ENCODE data around the gene NR6A1.

Gene NR6A1

DNA sequence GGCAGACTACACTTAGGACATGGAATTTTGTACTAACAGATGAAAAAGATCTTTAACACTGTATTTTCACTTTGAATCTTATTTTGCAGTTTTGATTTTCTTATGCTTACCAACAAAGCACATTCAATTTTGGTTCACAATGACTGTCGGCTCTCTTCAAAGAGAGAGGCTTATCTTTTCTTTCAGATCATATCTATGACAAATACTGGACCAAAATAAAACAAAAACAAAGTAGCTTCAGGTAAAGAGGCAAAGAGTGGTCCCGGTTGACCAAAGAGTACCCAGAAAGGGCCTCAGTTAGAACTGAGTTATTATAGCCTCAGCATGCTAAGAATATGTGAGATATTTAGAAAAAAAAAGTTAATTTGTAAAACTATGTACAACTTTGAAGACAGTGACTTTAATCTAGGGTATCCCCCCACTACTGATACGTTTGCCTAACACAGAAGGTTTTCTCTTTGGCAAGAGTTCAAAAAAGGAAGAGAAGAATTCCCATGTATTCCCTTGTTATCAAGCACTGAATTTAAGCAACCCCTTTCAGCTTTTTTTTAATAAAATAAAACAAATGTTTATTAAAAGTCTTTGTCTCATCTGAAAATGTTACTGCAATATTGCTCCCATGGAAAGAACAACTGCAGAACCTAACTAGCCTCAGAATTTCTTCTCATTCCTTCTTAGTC is 50.5 kb downstream of the NR6A1 start:
- no peak for DNase-seq

DNA sequence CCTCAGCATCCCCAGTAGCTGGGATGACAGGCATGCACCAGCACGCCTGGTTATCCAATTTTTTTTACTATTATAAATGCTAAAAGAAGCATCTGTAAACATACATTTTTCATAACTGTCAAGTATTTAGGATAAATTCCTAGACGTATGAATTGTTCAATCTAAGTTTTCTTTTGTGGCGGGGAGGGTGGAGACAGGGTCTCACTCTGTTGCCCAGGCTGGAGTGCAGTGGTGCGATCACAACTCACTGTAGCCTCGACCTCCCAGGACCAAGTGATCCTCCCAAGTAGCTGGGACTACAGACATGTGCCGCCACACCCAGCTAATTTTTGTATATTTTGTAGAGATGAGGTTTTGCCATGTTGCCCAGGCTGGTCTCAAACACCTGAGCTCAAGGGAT is 52.2 kb downstream of the NR6A1 start:
- no peak for DNase-seq

DNA sequence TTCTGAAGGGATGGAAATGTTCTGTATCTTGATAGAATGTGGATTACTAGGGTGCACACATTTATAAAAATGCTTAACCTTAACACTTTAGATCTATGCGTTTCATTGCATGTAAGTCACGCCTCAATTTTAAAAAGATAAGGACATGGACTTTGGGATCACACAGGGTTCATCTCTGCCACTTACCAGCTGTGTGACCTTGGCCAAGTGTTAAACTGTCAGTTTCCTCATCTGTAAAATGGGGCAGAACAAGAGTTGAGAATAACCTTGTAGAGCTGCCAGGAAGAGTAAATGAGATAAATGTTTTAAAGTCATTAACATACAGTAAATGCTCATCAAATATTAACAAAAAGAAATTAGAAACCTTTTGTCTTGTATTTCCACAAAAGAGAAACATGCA is 53.5 kb downstream of the NR6A1 start:
- DNase-seq = no peak

DNA sequence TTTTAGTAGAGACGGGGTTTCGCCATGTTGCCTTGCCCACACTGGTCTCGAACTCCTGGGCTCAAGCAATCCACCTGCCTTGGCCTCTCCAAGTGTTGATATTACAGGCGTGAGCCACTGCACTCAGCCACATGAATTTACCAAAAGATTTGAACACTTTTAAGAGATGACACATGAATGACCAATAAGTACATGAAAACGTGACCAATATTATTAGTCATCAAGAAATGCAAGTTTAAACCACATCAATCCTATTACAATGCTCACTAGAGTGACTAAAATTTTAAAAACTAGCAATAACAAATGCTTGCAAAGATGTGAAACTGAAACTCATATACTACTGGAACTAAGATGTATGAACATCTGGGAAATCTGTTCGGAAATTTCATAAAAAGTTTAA is 54.3 kb downstream of the NR6A1 start:
- no peak for DNase-seq

DNA sequence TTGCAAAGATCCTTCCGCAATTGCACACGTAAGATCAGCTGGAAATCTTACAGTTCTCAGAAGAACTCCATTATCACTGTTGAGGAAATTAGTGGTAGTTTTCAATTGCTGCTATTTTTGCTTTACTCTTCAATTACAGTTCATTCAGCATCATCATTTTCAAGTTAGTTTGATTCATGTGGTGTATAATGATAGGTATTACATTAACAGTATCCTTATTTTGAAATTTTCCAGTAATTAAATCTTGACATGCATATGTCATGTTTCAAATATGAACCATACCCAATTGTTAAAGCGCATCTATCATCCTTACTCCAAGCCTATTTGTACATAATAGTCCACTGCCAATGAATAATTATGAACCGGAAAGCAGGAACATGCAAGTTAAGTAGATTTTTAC is 60.3 kb downstream of the NR6A1 start:
- no peak for DNase-seq

DNA sequence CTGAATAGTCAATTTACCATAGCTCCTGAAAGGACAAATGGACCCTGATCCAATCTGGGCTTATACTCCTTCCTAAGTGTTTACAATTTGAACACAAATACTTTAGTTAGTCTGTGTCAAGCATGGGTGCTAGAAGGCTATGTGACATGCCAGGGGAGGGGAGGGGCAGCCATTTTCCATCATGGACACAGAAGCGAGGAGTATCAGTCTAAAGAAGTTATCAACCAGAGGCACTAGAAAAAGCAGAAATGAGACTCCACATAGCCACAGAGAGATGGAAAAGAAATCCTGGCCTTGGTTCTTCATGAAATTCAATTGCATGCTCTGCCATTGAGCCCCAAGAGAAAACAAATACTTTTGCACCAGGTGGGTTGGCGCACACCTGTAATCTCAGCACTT is 61.8 kb downstream of the NR6A1 start:
- no peak for DNase-seq

DNA sequence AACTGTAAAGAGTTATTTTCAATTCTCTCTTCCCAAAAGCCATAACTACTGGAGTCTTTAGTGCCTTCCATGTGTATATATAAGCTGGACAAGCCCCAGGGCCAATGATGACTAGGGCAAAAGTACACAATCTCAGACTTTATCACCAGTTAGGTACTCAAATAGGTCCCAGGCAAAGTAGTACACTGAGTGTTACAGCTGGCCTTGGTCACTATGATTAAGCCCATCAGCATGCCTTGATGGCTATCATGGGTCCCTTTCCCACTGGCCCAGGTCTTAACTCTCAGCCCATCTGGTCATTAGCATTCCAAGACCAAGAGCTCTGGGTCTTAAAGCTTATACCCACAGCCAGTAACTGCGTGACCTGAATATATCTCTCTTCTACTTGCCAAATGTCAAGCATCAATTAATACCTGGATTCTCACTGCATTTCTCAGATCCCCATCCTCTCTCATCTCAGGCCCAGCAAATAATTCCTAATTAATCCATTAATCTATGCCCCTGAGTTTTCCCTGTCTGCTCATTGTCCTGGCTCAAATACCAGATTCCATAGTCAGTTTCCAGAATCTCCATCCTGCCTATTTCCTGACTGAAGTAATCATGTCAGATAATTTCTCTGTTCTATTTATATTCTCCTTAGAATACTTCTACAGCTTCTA is 62.3 kb downstream of the NR6A1 start:
- DNase-seq = no peak

DNA sequence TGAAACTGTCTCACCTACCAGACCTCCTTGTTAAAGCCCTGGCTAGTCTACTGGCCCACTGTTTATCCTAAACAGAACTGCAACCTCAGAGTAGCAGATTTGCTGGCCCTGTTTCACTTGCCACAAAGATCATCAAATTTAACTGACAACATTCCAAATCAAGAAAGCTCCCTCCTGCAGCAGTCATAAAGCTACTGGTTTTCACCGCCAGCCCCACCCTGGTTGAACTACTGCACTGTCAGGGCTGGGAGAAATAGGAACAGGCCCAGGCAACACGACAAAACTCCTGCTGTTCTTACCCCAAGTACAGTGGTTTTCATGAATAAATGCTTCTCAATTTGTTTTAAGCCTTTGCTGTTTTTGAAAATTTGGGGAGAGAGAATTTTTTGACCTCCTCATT is 63.0 kb downstream of the NR6A1 start:
- DNase-seq = no peak

DNA sequence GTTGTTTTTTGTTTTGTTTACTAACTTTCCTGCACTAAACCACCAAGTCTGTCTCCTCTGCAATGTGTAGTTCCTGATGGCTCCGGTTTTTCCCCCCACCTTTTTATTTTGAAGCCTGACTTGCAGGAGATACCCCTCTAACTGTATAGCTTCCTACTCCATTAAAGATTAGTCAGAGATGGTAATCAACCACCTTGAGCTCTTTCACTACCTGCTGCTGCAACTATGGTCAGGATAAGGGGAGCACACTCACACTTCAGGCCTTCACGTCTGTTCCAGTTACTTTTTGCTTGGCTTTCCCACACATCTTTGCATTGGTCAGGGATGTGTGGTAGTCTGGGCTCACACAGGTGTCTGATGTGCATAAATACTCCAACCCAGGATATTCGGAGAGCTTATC is 63.4 kb downstream of the NR6A1 start:
- DNase-seq = no peak

DNA sequence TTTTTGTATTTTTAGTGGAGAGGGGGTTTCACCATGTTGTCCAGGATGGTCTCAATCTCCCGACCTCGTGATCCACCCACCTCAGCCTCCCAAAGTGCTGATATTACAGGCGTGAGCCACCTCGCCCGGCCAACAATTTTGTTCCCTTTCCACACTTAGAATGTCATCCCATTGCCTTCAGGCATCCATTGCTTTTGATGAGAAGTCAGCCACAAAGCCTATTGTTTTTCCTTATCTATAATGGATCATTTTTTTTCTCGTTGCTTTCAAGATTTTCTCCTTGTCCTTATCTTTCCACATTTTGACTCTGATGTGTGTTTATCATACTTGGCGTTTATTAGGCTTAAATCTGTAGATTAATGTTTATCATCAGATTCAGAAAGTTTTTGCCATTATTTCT is 64.4 kb downstream of the NR6A1 start:
- no peak for DNase-seq

DNA sequence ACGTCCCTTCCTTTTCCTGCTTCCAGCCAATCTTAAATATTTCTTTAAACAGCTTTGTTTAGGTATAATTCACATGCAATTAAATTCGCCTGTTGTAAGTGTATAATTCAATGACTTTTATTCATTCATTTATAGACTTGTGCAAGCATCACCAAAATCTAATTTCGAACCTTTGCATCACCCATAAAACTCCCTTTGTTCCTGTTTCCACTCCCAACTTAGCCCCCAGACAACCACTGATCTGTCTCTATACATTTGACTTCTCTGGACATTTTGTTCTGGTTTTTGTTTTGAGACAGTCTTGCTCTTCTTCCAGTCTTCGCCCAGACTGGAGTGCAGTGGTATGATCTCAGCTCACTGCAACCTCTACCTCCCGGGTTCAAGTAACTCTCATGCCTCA is 71.5 kb downstream of the NR6A1 start:
- DNase-seq = no peak

DNA sequence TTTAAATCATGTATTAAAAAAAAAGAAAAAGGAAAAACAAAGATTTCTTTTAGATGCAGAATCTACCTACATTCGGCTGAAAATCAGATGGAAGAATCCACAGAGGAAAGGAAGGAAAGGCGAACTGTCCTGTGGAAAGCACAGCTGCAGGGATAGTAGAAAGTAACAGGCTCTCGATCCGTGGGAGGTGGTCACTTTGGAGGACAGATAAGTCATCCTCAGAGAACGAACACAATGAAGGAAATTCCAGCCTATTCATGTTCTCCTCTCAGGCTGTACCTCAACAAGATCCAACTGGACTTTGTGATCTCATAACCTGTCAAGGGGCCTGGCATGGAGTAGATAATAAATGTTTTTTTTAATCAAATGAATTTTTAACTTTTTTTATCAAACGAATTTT is 72.8 kb downstream of the NR6A1 start:
- DNase-seq = no peak

DNA sequence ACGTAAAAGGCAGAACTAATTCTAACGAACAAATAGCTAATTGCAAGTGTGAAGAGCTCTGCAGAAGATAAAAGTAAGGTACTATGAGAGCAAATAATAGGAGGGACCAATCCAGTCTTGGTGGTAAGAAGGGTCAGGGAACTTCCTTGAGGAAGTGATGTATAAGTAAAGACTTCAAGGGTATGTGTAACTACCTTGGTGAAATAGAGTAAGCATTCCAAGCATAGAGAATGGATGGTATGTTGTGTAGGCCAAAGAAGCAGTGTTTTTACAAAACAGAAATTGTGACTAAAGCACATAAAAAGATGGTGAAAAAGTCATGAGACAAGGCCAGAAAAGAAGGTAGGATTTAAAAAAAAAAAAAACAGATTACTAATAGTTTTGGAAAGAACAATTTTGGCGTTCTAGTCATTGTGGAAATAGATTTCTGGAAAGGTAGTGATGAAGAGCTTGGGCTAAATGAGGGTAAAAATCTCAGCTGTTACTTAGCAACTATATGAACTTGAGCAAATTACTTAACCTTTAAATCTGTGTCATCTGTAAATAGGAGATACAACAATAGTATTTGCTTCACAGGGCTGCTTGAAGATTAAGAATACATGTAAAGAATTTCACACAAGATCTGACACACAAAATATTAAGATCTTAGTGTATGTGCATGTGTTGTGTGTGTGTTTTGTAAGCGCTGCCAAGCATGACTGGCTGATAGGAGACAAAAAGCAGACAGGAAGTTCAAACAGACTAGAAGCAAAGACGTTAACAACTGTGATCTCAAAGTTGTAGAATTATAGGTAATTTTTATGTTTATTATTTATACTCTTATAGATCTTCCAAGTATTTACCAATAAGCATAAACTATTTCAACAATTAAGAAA is 73.5 kb downstream of the NR6A1 start:
- no peak for DNase-seq

DNA sequence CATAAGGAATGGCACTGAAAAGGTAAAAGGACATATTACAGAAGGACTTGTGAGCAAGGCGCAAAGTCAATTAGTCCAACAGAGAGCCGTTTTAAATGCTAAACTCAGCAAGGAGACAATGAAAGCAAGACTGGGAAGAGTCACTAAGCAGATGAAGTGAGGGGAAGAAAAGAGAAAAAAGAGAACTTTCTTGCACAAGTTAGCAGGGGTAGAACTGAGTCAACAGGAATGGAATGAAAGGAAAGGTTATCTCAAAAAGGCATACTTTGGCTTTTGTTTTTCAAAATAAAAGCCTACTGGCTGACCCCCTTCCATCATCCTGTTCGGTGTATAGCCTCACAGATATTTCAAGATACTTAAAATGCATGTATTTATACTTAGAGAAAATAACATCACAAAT is 75.0 kb downstream of the NR6A1 start:
- DNase-seq = no peak

DNA sequence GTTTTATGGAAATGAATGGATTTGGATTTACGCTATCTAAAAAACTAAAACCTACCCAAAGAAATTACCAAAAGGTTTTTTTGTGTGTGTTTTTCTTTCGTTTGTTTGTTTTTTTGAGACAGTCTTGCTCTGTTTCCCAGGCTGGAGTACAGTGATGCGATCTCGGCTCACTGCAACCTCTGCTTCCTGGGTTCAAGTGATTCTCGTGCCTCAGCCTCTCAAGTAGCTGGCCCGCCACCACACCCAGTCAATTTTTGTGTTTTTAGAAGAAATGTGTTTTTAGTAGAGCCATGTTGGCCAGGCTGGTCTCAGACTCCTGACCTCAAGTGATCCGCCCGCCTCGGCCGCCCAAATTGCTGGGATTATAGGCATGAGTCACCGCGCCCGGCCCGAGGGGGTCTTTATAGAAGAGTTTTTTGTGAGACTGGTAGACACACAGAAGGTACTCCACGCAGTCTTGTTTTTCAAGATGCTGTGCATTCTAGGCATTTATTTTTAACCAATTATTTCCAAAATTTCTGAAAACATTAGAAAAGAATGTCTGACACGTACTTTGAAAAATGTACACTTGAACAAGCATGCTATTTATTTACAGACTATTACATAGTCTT is 75.7 kb downstream of the NR6A1 start:
- DNase-seq = no peak

DNA sequence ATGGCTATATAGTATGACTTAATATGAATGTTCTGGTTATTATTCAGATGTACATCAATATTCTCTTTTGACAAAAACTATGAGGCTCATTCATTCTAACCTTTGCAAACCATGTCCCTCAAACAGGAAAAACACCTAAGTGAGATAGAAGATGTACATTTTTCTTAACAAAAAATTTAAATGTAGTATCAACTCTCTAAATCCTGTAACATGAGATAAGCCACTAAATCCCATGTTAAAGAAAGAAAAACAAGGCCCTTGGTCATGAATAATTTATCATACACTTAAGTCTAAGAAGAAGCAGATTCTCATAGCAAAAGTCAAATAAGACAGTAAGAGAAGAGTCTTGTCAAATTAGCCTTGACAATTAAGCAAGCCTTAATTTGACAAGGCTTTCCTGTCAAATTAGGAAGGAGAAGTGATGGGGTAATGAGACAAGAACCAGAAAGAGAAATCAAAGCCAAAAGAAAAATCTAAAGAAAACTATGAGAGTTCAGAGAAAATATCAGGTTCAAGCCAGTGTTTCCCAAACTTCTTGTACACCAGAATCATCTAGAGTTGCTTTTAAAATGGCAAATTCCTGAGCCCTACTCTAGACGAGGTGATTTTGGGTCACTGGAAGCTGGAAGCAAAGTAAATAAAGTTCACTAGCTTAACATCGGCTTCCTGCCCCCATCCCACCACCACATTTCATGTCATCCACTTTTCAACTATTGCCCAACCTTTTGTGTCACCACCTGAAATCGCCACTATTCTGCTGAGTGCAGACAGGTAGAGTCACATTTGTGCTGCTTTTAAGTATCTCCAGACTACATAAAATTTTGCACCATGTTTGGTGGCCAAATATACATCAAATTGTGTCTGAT is 76.5 kb downstream of the NR6A1 start:
- DNase-seq = no peak

DNA sequence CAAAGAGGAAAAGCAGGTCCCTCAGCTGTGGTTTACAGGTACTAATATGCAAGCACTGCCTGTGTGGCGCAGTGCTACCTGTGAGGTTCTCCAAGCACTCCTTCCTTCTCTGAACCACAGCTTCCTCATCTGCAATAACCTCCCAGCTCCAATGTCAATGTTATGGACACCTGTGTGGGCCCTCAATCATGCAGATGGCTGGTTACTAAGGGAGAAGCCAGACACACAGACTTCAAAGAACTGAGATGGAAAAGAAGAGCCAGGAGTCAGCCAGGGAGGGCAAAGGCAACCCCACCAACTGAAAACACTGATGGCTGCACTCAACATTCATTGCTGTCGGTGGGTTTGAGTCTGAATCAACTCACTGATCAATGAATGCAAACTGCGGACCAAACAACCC is 77.7 kb downstream of the NR6A1 start:
- DNase-seq = no peak

DNA sequence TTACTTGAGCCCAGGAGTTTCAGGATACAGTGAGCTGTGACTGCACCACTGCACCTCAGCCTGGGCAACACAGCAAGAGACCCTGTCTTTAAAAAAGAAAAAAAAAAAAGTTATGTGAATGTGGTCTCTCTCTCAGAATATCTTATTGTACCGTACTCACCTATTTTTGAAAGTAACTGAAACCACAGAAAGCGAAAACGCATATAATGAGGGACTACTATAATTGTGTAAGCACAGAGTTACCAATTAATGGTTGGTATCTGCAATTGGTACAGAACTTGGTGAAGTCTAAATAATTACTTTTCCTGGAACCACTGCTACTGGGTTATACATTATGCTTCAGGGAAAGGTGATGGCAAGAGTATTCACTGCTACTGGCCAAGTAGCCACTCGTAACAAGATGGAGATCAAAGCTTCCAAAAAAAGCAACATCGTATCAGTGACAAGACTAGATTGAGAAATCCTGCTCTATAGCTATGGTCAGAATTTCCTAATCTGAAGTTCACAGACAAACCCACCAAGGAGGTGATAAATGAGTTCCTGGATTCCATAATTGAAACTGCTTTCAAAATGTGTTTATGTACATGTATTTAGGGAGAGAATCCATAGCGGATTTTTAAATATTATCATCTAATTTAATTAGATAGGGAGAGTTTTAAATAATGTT is 82.7 kb downstream of the NR6A1 start:
- no peak for DNase-seq

DNA sequence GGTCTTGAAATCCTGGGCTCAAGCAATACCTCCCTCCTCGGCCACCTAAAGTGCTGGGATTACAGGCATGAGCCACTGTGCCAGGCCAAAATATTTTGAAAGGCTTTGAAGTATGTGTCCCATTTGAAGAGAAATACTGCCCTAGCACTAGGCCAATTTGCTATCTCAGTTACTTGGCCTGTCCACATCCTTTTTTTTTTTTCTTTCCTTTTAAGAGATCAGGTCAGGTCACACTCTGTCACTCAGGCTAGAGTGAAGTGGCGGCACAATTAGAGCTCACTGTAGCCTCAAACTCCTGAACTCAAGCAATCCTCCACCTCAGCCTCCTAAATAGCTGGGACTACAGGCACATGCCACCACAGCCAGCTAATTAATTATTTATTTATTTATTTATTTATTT is 84.2 kb downstream of the NR6A1 start:
- DNase-seq = no peak

DNA sequence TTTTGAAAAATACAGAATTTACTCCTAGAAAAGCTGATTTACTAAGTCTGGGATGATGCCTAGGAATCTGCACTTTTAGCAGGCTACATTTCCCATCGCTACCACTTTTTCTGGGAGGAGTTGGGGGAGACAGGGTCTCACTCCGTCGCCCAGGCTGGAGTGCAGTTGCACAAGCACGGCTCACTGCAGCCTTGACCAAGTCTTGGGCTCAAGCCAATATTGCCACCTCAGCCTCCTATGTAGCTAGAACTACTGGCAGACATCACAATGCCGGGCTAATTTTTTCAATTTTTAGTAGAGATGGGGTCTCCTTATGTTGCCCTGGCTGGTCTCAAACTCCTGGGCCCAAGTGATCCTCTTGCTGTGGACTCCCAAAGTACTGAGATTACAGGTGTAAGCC is 85.9 kb downstream of the NR6A1 start:
- DNase-seq = no peak

DNA sequence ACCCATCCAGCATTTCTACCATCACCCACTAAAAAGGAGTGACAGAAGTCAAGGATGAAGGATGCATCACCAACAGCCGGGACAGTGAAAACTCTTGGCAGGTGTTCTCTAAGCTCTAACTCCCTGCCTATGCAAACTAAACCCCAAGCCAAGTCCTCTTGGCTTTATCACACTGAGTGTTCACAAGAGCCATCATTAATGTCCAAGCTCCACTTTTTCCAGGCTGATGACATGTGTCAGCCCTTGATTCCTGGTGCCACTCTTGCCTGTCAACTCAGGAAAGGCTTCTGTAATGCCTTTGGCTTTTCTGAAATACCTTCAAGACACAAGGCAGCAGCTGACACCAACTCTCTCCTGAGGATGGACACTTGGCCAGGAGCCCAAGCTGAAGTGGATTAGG is 86.9 kb downstream of the NR6A1 start:
- DNase-seq = no peak

DNA sequence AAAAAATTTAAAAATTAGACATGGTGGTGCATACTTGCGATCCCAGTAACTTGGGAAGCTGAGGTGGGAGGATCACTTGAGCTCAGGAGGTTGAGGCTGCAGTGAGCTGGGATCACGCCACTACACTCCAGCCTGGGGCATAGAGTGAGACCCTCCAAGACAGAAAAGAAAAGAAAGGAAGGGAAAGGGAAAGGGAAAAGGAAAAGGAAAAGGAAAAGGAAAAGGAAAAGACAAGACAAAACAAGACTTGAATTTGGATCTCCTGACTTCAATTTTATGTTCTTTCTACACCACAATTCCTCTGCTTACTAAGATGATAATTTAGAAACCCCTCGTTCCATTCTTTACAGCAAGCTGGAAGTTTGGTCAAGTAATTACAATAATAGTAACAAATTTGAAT is 88.1 kb downstream of the NR6A1 start:
- no peak for DNase-seq

Measured in SIG-M5 (cell line).